Activated naive CD4-positive, alpha-beta T cell treated with anti-CD3 and anti-CD28 coated beads, Interleukin-2, amount 50 U/mL, for 16 hours (primary cell): ENCODE results near the gene UNC5B.

Source experiments
- DNase-seq: peaks from one replicate; pipeline ENCODE4 v3.0.0-alpha.2; 2020

The UNC5B gene

GRCh38 chr10:71325267-71325666 is 112.9 kb downstream of the UNC5B start:
- no peak for DNase-seq

DNA sequence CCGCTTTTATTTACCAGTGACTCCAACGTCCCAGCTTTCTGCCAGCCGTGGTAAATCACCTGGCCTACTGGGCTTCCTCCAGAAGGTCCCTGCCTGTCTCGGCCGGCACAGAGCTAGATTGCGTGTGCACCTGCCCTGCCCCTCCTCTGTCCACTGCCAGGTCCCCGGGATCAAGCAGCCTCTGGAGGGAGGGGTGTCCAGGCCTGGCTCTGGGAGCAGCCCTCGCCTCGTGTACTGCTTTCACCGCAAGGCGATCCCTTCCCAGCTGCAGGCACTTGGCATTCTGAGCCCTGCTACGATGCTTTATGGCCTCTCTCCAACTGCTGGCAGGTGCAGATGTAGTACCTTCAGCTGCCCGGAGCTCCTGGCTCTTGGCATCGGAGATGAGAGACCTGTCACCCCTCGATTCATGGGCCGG is 114.1 kb downstream of the UNC5B start:
- DNase-seq, result no peak

DNA sequence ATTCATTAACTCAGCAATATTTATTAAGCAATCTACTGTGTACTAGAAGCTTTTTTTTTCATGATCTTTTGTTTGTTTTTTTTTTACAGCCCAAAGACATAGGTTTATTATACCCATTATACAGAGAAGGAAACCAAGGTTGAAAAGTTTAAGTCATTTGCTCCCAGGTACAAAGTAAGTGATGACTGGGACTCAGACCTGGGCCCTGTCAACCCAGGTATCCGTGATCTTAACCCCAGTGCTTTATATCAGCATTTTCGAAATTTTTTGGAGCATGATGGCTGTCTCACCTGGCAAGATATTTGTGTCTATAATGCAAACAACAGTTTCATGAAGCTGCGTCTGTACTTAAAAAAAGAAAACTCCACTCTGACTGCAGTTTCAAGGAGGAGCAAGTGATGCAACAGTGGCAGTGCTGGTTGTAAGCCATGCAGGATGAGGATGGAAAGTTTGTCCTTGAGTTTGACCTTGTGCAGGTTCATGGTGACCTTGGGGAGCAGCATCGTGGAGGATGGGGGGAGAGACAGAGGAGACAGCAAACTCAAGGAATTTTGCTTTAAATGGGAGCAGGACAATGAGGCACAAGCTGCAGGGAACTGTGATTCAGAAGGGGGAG is 118.5 kb downstream of the UNC5B start:
- no peak for DNase-seq

- no peak for DNase-seq
Measured at GRCh38 chr10:71331736-71332135, 119.4 kb downstream of the UNC5B start.

DNA sequence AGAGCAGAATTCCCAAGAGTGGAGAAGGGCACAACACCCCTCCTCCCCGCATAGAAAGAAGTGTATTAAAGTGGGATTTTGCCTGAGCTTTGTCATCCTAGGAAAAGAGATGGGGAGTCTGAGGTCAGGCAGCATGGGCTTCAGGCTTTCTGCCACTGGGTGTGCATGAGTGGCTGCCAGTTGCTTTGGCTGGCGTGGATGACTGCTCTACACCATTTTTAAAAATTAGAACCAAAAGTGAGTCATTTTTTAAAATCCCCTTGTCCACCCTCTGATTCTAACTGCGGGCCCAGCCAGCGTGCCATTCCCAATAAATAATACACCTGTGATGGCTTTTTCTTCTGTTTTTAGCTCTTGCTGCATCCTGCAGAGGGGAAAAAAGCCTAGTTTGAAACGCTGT is 120.1 kb downstream of the UNC5B start:
- DNase-seq, result no peak

- DNase-seq, result no peak
Measured at GRCh38 chr10:71333129-71333887, 120.9 kb downstream of the UNC5B start.

- DNase-seq, result no peak
Measured at GRCh38 chr10:71334221-71334791, 121.9 kb downstream of the UNC5B start.

DNA sequence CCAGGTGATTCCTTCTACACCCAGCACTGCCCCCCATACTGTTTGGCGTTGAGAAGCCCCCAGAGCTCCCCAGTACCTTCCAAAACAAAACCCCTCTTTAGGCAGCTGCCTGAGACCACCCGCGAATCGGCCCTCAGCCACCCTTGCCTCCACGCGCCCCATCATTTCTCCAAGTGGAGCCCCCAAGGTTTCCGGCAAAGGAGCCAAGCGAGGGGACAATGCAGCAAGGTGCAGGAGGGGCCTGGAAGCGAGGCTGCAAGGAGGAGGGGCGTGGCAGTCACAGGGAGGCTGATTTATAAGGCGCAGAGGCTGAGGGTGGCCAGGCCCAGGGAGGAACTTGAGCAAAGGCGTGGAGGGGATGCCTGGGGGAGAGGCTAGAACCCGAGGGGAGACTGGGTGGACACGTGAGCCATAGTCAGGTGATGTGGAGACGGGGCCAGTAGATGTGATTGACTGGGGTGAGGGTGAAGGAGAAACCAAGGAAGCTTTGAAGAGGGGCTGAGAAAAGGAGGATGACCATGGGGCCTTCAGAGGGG is 122.9 kb downstream of the UNC5B start:
- DNase-seq, result no peak

GRCh38 chr10:71336632-71337031 is 124.3 kb downstream of the UNC5B start:
- DNase-seq, result no peak

- no peak for DNase-seq
Measured at GRCh38 chr10:71337219-71337701, 124.9 kb downstream of the UNC5B start.

DNA sequence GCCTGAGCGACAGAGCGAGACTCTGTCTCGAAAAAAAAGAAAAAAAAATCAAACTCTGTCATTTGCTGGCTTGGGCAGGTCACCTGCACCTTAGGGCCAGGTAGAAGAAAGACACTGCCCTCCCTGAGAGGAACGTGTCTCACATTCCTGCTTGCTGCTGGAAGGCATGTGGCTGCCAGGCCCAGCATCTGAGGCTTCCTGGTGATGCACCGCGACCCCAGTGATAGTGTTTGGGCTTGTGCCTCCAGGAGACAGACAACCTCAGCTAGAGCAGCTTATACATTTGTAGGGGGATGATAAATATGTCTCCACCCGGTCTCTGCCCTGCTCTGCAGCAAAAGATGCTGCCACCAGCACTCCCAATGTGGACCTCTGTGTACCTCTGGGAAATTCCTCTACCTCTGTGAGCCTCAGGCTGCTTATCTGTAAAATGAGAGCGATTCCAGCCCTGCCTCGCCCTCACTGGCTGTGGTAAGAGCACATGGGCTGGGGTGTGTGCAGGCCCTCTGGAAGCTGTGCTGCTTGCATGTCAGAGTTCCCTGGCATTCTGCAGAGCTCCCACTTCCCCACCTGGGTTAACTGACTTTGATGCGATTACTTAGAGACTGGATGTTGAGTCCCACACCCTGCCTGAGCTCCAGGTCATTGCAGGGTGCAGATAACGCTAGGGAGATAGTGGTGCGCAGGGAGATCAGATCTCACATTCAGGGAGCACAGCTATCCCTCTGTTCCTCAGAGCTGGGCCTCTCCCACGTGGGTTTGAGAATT is 126.5 kb downstream of the UNC5B start:
- DNase-seq, result no peak

- no peak for DNase-seq
Measured at GRCh38 chr10:71339796-71340589, 127.6 kb downstream of the UNC5B start.

DNA sequence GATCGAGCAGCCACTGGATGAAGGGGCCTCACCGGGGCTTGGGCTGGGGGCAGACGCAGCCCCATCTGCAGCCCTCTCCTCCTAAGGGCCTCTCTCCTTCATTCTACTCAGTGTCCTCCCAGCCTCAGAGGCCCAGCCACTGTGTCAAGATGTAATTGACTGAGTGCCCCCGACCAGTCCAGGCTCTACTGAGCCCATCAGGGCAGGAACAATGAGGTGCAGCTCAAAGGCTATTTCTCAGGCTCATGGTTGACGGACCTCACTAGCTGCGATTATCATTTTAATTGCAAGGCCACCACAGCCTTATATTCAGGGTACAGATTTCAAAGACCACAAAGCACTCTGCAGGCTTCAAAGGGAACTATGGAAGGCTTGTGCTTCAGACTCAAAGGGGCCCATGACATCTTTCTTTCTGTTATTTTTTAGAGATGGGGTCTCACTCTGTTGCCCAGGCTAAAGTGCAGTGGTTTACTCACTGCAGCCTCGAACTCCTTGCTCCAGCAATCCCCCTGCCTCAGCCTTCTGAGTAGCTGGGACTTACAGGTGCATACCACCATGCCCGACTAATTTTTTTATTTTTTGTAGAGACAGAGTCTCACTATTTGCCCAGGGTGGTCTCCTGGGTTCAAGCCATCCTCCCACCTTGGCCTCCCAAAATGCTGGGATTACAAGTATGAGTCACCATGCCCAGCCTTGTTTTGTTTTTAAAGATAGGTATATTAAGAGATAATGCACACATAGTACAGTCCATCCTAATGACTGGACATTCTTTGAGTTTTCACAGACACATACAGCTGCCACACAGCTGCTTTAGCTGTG is 130.4 kb downstream of the UNC5B start:
- DNase-seq, result no peak

- no peak for DNase-seq
Measured at GRCh38 chr10:71343392-71343773, 131.0 kb downstream of the UNC5B start.

- no peak for DNase-seq
Measured at GRCh38 chr10:71344154-71344925, 132.0 kb downstream of the UNC5B start.

GRCh38 chr10:71344993-71345480 is 132.7 kb downstream of the UNC5B start:
- no peak for DNase-seq

DNA sequence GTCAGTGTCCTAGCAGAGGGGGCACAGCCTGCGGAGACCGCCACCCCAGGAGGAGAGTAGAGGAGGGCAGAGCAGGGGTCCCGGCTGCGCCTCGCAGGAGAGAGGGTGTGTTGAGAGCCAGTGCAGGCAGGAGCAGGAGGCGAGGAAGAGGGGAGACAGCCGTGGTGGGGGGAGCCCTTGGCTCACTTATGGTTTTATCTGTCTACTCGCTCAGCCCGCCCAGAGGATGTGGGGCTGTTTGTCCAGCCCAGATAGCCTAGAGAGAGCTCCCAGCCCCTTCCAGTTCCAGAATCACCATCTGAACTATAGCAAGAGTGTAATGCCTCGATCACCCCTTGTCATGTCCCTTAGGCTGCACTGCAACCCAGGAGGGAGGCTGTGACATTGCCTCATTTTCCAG is 133.3 kb downstream of the UNC5B start:
- DNase-seq, result no peak

GRCh38 chr10:71346731-71347130 is 134.4 kb downstream of the UNC5B start:
- DNase-seq, result no peak

DNA sequence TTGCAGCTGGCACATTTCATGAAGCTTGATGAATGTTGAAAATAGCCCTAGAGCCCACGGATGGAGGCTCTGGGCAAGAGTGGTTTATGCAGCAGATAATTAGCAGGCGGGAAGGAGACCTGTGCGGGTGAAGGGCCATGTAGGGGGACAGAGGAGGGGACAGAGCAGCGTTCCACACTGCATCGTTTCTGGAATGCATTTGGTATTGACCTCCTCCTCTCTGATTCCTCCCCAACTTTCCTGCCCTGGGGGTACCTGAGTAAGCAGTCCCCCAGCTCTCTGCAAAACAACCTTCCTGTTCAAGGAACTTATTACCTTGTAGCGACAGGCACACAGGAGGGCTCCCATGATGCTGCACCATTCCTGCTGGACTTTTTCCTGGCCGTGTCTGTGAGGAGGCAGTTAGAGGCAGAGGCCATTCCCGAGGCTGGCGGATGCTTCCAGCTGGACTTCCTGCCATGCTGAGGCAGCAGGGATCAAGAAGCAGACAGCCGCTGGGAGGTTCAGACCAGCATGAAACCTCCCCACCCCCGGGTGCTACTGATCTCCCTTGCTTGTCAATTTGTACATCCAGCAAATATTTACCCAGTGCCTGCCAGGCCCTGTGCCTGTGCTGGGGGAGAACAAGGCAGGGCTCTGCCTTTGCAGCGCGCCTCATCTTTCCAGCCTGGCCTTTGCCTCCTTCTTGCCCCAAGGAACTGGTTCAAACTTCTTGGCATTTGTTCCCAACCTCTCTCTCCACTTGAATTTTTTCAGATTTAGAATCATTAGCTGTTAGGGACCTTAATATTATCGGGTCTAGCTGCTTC is 135.4 kb downstream of the UNC5B start:
- DNase-seq, result no peak

DNA sequence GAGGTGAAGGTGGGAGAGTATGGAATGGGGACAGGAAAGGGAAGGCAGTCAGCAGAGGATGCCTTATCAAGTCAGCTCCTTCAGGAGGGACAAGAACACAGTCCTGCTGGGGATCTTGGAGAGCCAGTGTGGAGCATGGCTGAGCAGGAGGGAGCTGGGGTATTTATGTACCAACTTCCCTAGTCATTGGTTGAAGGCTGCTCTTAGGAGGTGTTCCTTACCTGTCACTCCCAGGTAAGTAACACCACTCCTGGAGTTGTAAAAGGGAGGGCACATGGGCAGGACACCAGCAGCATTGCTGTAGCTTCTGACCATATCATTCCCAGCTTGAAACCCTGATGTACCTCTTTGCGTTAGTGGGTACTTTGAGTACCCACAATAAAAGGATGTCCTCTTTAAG is 136.5 kb downstream of the UNC5B start:
- DNase-seq, result no peak
